WTC11 (cell line): ENCODE data around the gene SERPINE2.

Source experiments
- CBFB ChIP-seq: sonication (generic); formaldehyde crosslinking; IDR thresholded peaks from 2 replicates; pipeline ENCODE4 v1.8.1; 2022; ENCODE audit warnings: mild to moderate bottlenecking, low read depth, missing genetic modification reagents
- TCF7 ChIP-seq: sonication (generic); formaldehyde crosslinking; IDR thresholded peaks from 2 replicates; pipeline ENCODE4 v1.8.0; 2022; ENCODE audit warnings: mild to moderate bottlenecking, low read depth, missing genetic modification reagents, moderate library complexity
- TF ChIP-seq, protein P1 (sequence below): fragments of 200-600 bp; IDR thresholded peaks from 2 replicates; pipeline ENCODE4 v1.8.0; 2022; ENCODE audit warnings: antibody characterized with exemption
- TF ChIP-seq, protein P2 (sequence below): sonication (generic); formaldehyde crosslinking; IDR thresholded peaks from 2 replicates; pipeline ENCODE4 v1.8.0; 2023; ENCODE audit warnings: missing genetic modification reagents, mild to moderate bottlenecking, borderline replicate concordance

- no peak for TF ChIP-seq CBFB (CRISPR knock-in tag)
- TF ChIP-seq, protein P1, sequence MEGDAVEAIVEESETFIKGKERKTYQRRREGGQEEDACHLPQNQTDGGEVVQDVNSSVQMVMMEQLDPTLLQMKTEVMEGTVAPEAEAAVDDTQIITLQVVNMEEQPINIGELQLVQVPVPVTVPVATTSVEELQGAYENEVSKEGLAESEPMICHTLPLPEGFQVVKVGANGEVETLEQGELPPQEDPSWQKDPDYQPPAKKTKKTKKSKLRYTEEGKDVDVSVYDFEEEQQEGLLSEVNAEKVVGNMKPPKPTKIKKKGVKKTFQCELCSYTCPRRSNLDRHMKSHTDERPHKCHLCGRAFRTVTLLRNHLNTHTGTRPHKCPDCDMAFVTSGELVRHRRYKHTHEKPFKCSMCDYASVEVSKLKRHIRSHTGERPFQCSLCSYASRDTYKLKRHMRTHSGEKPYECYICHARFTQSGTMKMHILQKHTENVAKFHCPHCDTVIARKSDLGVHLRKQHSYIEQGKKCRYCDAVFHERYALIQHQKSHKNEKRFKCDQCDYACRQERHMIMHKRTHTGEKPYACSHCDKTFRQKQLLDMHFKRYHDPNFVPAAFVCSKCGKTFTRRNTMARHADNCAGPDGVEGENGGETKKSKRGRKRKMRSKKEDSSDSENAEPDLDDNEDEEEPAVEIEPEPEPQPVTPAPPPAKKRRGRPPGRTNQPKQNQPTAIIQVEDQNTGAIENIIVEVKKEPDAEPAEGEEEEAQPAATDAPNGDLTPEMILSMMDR: no peak
- TF ChIP-seq, protein P2, sequence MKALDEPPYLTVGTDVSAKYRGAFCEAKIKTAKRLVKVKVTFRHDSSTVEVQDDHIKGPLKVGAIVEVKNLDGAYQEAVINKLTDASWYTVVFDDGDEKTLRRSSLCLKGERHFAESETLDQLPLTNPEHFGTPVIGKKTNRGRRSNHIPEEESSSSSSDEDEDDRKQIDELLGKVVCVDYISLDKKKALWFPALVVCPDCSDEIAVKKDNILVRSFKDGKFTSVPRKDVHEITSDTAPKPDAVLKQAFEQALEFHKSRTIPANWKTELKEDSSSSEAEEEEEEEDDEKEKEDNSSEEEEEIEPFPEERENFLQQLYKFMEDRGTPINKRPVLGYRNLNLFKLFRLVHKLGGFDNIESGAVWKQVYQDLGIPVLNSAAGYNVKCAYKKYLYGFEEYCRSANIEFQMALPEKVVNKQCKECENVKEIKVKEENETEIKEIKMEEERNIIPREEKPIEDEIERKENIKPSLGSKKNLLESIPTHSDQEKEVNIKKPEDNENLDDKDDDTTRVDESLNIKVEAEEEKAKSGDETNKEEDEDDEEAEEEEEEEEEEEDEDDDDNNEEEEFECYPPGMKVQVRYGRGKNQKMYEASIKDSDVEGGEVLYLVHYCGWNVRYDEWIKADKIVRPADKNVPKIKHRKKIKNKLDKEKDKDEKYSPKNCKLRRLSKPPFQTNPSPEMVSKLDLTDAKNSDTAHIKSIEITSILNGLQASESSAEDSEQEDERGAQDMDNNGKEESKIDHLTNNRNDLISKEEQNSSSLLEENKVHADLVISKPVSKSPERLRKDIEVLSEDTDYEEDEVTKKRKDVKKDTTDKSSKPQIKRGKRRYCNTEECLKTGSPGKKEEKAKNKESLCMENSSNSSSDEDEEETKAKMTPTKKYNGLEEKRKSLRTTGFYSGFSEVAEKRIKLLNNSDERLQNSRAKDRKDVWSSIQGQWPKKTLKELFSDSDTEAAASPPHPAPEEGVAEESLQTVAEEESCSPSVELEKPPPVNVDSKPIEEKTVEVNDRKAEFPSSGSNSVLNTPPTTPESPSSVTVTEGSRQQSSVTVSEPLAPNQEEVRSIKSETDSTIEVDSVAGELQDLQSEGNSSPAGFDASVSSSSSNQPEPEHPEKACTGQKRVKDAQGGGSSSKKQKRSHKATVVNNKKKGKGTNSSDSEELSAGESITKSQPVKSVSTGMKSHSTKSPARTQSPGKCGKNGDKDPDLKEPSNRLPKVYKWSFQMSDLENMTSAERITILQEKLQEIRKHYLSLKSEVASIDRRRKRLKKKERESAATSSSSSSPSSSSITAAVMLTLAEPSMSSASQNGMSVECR: no peak
- no peak for TF ChIP-seq TCF7 (CRISPR knock-in tag)
Measured at GRCh38 chr2:223969315-223969714, 69.8 kb downstream of the SERPINE2 start.
